Measurements from ENCODE around the gene DLGAP1. TPM values are rescaled to one million over a fixed set of nuclear protein-coding genes. Genes with fewer than 3 reads are reported as not detected.

Gene DLGAP1
- total and polyA plus RNA-seq, 2 of the 13 experiments (the other 11 are each of a cell fraction or from before 2014, with no cell fraction given), result 0.01 TPM; not detected in 1

DNA sequence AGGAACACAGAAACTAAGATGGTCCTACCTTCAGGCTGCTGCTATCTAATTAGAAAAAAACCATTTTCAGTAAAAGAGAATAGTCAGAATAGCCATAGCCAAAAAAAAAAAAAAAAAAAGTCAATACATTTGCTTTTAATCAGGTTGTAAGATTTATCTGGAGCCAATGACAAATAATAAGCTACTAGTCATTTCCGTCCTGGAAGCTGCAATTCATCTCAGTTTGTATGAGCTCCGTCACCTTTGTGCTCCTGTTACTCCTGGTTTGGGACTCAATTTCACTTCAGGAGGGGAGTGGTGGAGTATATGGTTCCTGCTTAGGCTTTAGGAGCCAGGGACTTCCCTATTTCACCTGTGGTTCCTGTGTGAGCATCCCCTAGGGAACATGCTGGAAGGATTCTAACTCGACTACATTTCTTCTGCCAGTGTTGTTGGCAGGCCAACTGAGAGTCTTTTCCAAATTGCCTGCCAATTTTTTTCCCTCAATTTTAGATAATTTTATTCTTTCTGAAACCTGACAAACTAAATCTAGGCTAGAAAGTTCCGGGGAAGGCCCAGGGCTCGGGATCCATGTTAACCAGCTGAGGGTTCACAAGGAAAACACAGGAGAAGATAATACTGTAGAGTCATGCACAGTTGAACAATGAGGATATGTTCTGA, 481.8 kb downstream of the DLGAP1 start (continued):
- TF ChIP-seq ZNF713 (CRISPR knock-in tag; IDR thresholded peaks at IDR 0.05), result no peak
- TF ChIP-seq ARNT2 (CRISPR knock-in tag; IDR thresholded peaks at IDR 0.05; ENCODE audit: low read depth), result no peak
- TF ChIP-seq, protein P1, sequence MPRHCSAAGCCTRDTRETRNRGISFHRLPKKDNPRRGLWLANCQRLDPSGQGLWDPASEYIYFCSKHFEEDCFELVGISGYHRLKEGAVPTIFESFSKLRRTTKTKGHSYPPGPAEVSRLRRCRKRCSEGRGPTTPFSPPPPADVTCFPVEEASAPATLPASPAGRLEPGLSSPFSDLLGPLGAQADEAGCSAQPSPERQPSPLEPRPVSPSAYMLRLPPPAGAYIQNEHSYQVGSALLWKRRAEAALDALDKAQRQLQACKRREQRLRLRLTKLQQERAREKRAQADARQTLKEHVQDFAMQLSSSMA (CRISPR knock-in tag; IDR thresholded peaks at IDR 0.05), result no peak
- no peak for TF ChIP-seq TEAD3 (CRISPR knock-in tag; optimal IDR thresholded peaks at IDR 0.05; ENCODE audit: borderline replicate concordance)
- no peak for TF ChIP-seq ZFAT (CRISPR knock-in tag; conservative IDR thresholded peaks at IDR 0.05)
- TF ChIP-seq MXD4 (CRISPR knock-in tag; IDR thresholded peaks at IDR 0.05), result no peak
- TF ChIP-seq CBX5 (CRISPR knock-in tag; IDR thresholded peaks at IDR 0.05; ENCODE audit: borderline replicate concordance), result no peak
- no peak for TF ChIP-seq ZBTB49 (CRISPR knock-in tag; IDR thresholded peaks at IDR 0.05; ENCODE audit: borderline replicate concordance)
- TF ChIP-seq MAX (IDR thresholded peaks at IDR 0.05), result no peak
- no peak for TF ChIP-seq MTA3 (CRISPR knock-in tag; IDR thresholded peaks at IDR 0.05)
- no peak for TF ChIP-seq DMTF1 (CRISPR knock-in tag; IDR thresholded peaks at IDR 0.05)

All from HepG2 (cell line).